ENCODE measurements around the gene SLC7A14. TPM values are rescaled to one million over a fixed set of nuclear protein-coding genes. Genes with fewer than 3 reads are reported as not detected.

Gene SLC7A14
- total RNA-seq, 1 donor from 2014 or later = 6.2 TPM

GRCh38 chr3:170482199-170482598, 103.7 kb downstream of the SLC7A14 start:
- Mint-ChIP-seq H3K27me3 (ENCODE audit: unreplicated experiment) (peaks cover 2% of the 10 kb centered on the region), H3K4me1 (ENCODE audit: low read depth, unreplicated experiment) (peaks cover 12% of the 10 kb centered on the region), H3K27ac (ENCODE audit: unreplicated experiment) (no peak overlapping the region)

GRCh38 chr3:170480111-170480510, 105.8 kb downstream of the SLC7A14 start:
- H3K36me3 Mint-ChIP-seq (ENCODE audit: unreplicated experiment) = peaks cover 19% of the 10 kb centered on the region
- TF ChIP-seq CTCF (IDR thresholded peaks at IDR 0.05; ENCODE audit: partially characterized antibody, unreplicated experiment) = no peak
- no peaks in the 10 kb centered on the region for H3K27me3 Mint-ChIP-seq (ENCODE audit: unreplicated experiment)
- H3K27ac Mint-ChIP-seq (ENCODE audit: unreplicated experiment) = no peak overlapping the region
- H3K4me3 Mint-ChIP-seq (ENCODE audit: unreplicated experiment) = no peak overlapping the region
- no peaks in the 10 kb centered on the region for H3K4me1 Mint-ChIP-seq (ENCODE audit: low read depth, unreplicated experiment)
- no peak for DNase-seq
- H3K9me3 Mint-ChIP-seq (ENCODE audit: unreplicated experiment) = peaks cover 5% of the 10 kb centered on the region

More at GRCh38 chr3:170482199-170482598, 103.7 kb downstream of the SLC7A14 start:
- no peak overlapping the region for H3K4me3 Mint-ChIP-seq (ENCODE audit: unreplicated experiment)
- DNase-seq = no peak
- TF ChIP-seq CTCF (IDR thresholded peaks at IDR 0.05; ENCODE audit: partially characterized antibody, unreplicated experiment) = no peak
- H3K9me3 Mint-ChIP-seq (ENCODE audit: unreplicated experiment) = peaks cover 5% of the 10 kb centered on the region
- H3K36me3 Mint-ChIP-seq (ENCODE audit: unreplicated experiment) = peaks cover 19% of the 10 kb centered on the region

- Mint-ChIP-seq H3K4me3 (ENCODE audit: unreplicated experiment) (no peak overlapping the region), H3K27ac (ENCODE audit: unreplicated experiment) (no peak overlapping the region), H3K4me1 (ENCODE audit: low read depth, unreplicated experiment) (no peaks in the 10 kb centered on the region), H3K36me3 (ENCODE audit: unreplicated experiment) (peaks cover 13% of the 10 kb centered on the region), H3K9me3 (ENCODE audit: unreplicated experiment) (peaks cover 3% of the 10 kb centered on the region), H3K27me3 (ENCODE audit: unreplicated experiment) (no peaks in the 10 kb centered on the region)
- DNase-seq = no peak
- TF ChIP-seq CTCF (IDR thresholded peaks at IDR 0.05; ENCODE audit: partially characterized antibody, unreplicated experiment) = no peak
Observed at GRCh38 chr3:170477395-170477794, 108.5 kb downstream of the SLC7A14 start.

DNA sequence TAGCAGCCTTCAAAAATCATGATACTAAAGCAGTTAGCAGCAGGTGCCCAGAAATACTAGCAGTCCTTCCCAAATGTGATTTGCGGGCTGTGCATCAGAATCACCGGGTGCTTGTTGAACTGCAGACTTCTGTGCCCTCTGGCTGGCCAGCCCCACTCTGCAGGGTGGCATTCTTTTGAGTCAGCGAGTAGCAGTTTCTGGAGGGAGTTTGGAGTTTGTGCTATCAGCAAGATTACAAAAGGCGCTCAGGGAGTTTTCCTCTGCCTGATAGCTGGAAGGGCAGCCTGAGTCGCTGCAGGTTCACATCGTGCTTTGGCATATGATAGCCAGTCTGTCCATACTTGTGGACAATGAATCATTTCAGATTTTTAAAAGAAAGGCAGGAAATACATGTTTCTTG, 109.6 kb downstream of the SLC7A14 start:
- Mint-ChIP-seq H3K27me3 (ENCODE audit: unreplicated experiment) (no peaks in the 10 kb centered on the region), H3K4me1 (ENCODE audit: low read depth, unreplicated experiment) (no peaks in the 10 kb centered on the region), H3K36me3 (ENCODE audit: unreplicated experiment) (peaks cover 7% of the 10 kb centered on the region), H3K27ac (ENCODE audit: unreplicated experiment) (no peak overlapping the region), H3K9me3 (ENCODE audit: unreplicated experiment) (peaks cover 3% of the 10 kb centered on the region), H3K4me3 (ENCODE audit: unreplicated experiment) (no peak overlapping the region)
- no peak for DNase-seq
- TF ChIP-seq CTCF (IDR thresholded peaks at IDR 0.05; ENCODE audit: partially characterized antibody, unreplicated experiment) = no peak

- Mint-ChIP-seq H3K36me3 (ENCODE audit: unreplicated experiment) (peaks cover 6% of the 10 kb centered on the region), H3K9me3 (ENCODE audit: unreplicated experiment) (peaks cover 3% of the 10 kb centered on the region), H3K27me3 (ENCODE audit: unreplicated experiment) (peaks cover 2% of the 10 kb centered on the region), H3K27ac (ENCODE audit: unreplicated experiment) (no peak overlapping the region), H3K4me3 (ENCODE audit: unreplicated experiment) (no peak overlapping the region), H3K4me1 (ENCODE audit: low read depth, unreplicated experiment) (peaks cover 11% of the 10 kb centered on the region)
- DNase-seq = no peak
- TF ChIP-seq CTCF (IDR thresholded peaks at IDR 0.05; ENCODE audit: partially characterized antibody, unreplicated experiment) = no peak
Observed at GRCh38 chr3:170475092-170475685, 110.7 kb downstream of the SLC7A14 start.
